Caco-2 (cell line): Measurements from ENCODE around the gene UBE2D3. TPM values are rescaled to one million over a fixed set of nuclear protein-coding genes. Genes with fewer than 3 reads are reported as not detected.
A peak's percentile ranks its signal among the peaks of the same experiment; 100 is the strongest.

Source experiments
- BruUV-seq: library from RNA; stranded (reverse); fragments of 400-500 nt; replicated peaks from 2 replicates; lab custom pipeline; 2021; lab: Mats Ljungman, UMichigan
- CTCF ChIA-PET: fragments of 300-600 bp; sonication (Branson Sonifier 250); formaldehyde crosslinking; loops from one replicate; lab custom pipeline; 2022; ENCODE audit warnings: antibody characterized with exemption; lab: Charles Lee
- POLR2A ChIA-PET: fragments of 300-600 bp; sonication (Branson Sonifier 250); formaldehyde crosslinking; loops from one replicate; lab custom pipeline; 2022; ENCODE audit warnings: antibody characterized with exemption; lab: Charles Lee
- DNase-seq, 2 experiments: peaks; one replicate each; pipeline versions ENCODE4 v3.0.0 to v3.0.0-alpha.2; 2020 to 2022
- H3K27me3 ChIP-seq: replicated peaks from 2 replicates; pipeline ENCODE4 v1.6.0; 2011; ENCODE audit warnings: low read length; ENCODE audit not compliant: control insufficient read depth, insufficient read depth
- H3K36me3 ChIP-seq: 2 replicates; pipeline ENCODE4 v1.5.1; 2011; ENCODE audit warnings: low read length; ENCODE audit not compliant: control insufficient read depth, insufficient read depth
- H3K4me1 ChIP-seq: fragments of 250-450 bp; sonication (Bioruptor Pico); 2 replicates; pipeline ENCODE4 v1.5.1; 2020; ENCODE audit warnings: mild to moderate bottlenecking
- H3K4me3 ChIP-seq: 2 replicates; pipeline ENCODE4 v1.5.1; 2011; ENCODE audit warnings: low read depth, mild to moderate bottlenecking, control low read depth, low read length
- H3K9me3 ChIP-seq: fragments of 250-450 bp; sonication (Bioruptor Pico); 2 replicates; pipeline ENCODE4 v1.5.1; 2020; ENCODE audit warnings: mild to moderate bottlenecking, moderate library complexity
- H3K27ac Mint-ChIP-seq: one replicate; pipeline ENCODE4 v1.8.0; 2022; ENCODE audit warnings: mixed read lengths; ENCODE audit not compliant: unreplicated experiment
- H3K27me3 Mint-ChIP-seq: one replicate; pipeline ENCODE4 v1.8.0; 2022; ENCODE audit warnings: mixed read lengths; ENCODE audit not compliant: insufficient read depth, unreplicated experiment
- H3K36me3 Mint-ChIP-seq: one replicate; pipeline ENCODE4 v1.8.0; 2022; ENCODE audit warnings: mild to moderate bottlenecking, mixed read lengths; ENCODE audit not compliant: insufficient read depth, unreplicated experiment
- H3K4me1 Mint-ChIP-seq: one replicate; pipeline ENCODE4 v1.8.0; 2022; ENCODE audit warnings: low read depth, mixed read lengths; ENCODE audit not compliant: unreplicated experiment
- H3K4me3 Mint-ChIP-seq: one replicate; pipeline ENCODE4 v1.8.0; 2022; ENCODE audit warnings: mild to moderate bottlenecking, moderate library complexity, mixed read lengths; ENCODE audit not compliant: unreplicated experiment
- H3K9me3 Mint-ChIP-seq: one replicate; pipeline ENCODE4 v1.8.0; 2022; ENCODE audit warnings: mixed read lengths; ENCODE audit not compliant: unreplicated experiment
- intact Hi-C: fragments of 100-400 bp; cut with micrococcal nuclease; formaldehyde crosslinking; loops from one replicate; pipeline ENCODE4 v1.10.0; 2022; ENCODE audit not compliant: unreplicated experiment
- total RNA-seq: library from RNA; stranded (reverse); gene quantifications from 2 replicates; pipeline ENCODE4 v1.2.3, GENCODE V29; 2022
- TF ChIP-seq, protein P1 (sequence below), 2 experiments: fragments of 200-600 bp in 1 of 2; IDR thresholded peaks; 1 replicate in 1 of 2; 2 replicates in 1 of 2; pipeline versions ENCODE4 v1.5.1 to v1.8.0; 2011 to 2022; ENCODE audit warnings: antibody characterized with exemption in 1 of 2, control low read depth in 1 of 2, inconsistent platforms in 1 of 2, low read depth in 1 of 2, low read length in 1 of 2, mild to moderate bottlenecking in 1 of 2, moderate library complexity in 1 of 2; ENCODE audit not compliant: insufficient read depth in 1 of 2, severe bottlenecking in 1 of 2, unreplicated experiment in 1 of 2

The UBE2D3 gene
- total RNA-seq, 1 experiment from 2014 or later = 305 TPM

DNA sequence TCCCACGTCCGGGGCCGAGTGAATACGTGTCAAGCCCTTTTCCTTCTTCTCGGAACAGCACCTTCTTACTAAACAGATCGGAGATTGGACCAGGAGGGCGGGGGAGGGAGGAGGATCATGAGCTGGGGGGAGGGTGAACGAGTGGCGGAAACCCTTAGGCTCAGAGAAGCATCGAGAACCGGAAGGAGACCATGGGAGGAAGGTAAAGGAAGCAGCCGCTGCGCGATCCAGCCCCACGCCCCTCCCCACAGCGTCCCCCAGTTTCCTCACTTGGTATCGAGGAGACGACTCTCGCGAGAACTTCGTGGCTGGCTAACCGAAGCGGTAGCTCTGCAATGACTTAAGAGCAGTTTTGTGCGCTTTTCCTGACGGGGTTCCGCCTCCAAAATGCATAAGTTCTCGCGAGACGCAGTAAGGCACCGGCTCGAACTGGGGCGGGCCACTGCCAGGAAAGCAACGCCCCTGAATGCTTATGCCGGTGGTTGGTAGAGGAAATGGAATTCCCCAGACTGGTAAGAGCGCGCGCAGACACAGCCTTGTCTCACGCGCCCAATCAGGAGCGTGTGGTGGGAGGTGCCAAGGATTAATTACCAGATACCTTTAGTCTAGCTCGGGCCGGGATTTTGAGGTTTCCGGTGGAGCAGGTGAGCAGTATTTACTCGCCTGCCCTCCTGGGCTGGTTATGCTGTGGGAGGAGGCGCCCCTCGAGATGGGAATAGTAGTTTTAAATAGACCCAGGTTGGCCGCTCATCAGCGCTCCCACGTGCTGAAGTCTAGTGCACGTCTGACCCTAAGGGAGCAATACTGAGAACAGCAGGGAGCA is 534 bp upstream of the UBE2D3 start:
- Histone ChIP-seq H3K27me3 (no peaks in the 10 kb centered on the region), H3K4me1 (peaks cover 31% of the 10 kb centered on the region), H3K9me3 (no peaks in the 10 kb centered on the region), H3K4me3 (peak overlapping the region; percentile 92), H3K36me3 (no peaks in the 10 kb centered on the region)
- no peak overlapping the region for H3K4me3 Mint-ChIP-seq
- H3K36me3 Mint-ChIP-seq = peaks cover 5% of the 10 kb centered on the region
- no TSS peak for BruUV-seq
- CTCF ChIA-PET = interaction anchor here (0.6 to 2.0 kb wide), 3 partner anchors 20 to 207 kb away, joined by 4 to 15 read pairs (median 5); partner anchors contain the start of gene CISD2
- POLR2A ChIA-PET = interaction anchor here (0.6 to 3.3 kb wide), 16 partner anchors 9 to 397 kb away, joined by 3 to 72 read pairs (median 4); partner anchors contain the start of genes CISD2 and MANBA
- TF ChIP-seq, protein P1, sequence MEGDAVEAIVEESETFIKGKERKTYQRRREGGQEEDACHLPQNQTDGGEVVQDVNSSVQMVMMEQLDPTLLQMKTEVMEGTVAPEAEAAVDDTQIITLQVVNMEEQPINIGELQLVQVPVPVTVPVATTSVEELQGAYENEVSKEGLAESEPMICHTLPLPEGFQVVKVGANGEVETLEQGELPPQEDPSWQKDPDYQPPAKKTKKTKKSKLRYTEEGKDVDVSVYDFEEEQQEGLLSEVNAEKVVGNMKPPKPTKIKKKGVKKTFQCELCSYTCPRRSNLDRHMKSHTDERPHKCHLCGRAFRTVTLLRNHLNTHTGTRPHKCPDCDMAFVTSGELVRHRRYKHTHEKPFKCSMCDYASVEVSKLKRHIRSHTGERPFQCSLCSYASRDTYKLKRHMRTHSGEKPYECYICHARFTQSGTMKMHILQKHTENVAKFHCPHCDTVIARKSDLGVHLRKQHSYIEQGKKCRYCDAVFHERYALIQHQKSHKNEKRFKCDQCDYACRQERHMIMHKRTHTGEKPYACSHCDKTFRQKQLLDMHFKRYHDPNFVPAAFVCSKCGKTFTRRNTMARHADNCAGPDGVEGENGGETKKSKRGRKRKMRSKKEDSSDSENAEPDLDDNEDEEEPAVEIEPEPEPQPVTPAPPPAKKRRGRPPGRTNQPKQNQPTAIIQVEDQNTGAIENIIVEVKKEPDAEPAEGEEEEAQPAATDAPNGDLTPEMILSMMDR (IDR thresholded peaks at IDR 0.05; ENCODE audit: insufficient read depth in 1 of 2, low read depth in 1 of 2, low read length in 1 of 2, severe bottlenecking in 1 of 2, unreplicated experiment in 1 of 2) = peak in 1 of 2 experiments; percentile 7
- intact Hi-C loops = loop anchor here (1.0 to 5.0 kb wide), 9 partner anchors 41 to 1481 kb away; partner anchors contain the start of genes MANBA, PPP3CA and SLC9B2
- peak; percentile 97 to 100 for DNase-seq
- H3K9me3 Mint-ChIP-seq = no peaks in the 10 kb centered on the region
- H3K27me3 Mint-ChIP-seq = no peaks in the 10 kb centered on the region
- H3K27ac Mint-ChIP-seq = no peak overlapping the region
- H3K4me1 Mint-ChIP-seq = peaks cover 10% of the 10 kb centered on the region

DNA sequence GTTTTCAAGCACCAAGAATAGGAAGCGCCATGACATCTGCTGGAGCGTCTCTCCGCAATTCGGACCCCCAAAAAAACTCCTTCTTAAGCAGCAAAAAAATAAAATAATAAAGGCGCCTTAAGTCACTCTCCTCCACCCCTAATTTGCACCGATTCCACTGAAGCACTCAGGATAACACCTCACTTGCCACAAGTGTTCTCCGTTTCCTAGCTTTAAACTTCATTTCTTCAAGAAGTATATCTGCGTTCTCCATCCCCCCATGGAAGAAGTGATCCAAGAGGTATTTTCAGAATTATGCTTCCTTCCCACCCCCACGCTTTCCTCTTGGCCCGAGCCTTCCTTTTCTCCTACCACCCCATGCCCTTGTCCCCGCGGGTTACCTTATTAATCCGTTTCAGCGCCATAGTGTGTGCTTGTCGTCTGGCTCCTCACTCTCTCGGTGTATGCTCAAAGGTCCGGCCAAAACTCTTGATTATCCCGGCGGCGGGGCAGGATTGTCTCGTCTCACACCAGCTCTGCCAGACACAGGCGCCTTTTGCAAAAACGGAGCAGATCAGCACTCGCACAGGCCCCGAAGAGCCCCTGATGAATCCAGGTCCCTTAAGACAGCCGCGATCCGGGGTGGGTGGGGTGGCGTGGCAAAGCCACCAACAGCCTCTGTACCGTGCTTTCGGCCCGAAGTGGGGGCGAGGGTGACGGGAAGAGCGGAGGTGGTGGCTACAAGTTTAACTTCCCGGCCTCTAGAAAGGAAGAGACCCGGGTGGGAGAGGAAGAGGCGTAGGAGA is 1.1 kb downstream of the UBE2D3 start:
- no peak for DNase-seq
- POLR2A ChIA-PET = interaction anchor here (0.6 to 3.3 kb wide), 6 partner anchors 8 to 296 kb away, joined by 3 to 72 read pairs (median 6); partner anchors contain the start of gene CISD2

More for the DNA sequence above, 1.1 kb downstream of the UBE2D3 start:
- no peaks in the 10 kb centered on the region for H3K9me3 Mint-ChIP-seq
- CTCF ChIA-PET = no interaction called here
- TSS peak; percentile 31 for BruUV-seq
- Histone ChIP-seq H3K36me3 (no peaks in the 10 kb centered on the region), H3K4me3 (peak overlapping the region; percentile 92), H3K27me3 (no peaks in the 10 kb centered on the region), H3K9me3 (no peaks in the 10 kb centered on the region), H3K4me1 (peaks cover 19% of the 10 kb centered on the region)
- H3K4me1 Mint-ChIP-seq = no peaks in the 10 kb centered on the region
- H3K36me3 Mint-ChIP-seq = peaks cover 5% of the 10 kb centered on the region
- no peaks in the 10 kb centered on the region for H3K27me3 Mint-ChIP-seq
- TF ChIP-seq, protein P1 (IDR thresholded peaks at IDR 0.05; ENCODE audit: insufficient read depth in 1 of 2, low read depth in 1 of 2, low read length in 1 of 2, severe bottlenecking in 1 of 2, unreplicated experiment in 1 of 2) = no peak
- intact Hi-C loops = loop anchor here (2.0 to 5.0 kb wide), 4 partner anchors 113 to 1479 kb away; partner anchors contain the start of genes PPP3CA and SLC9B2
- H3K4me3 Mint-ChIP-seq = no peak overlapping the region
- H3K27ac Mint-ChIP-seq = no peak overlapping the region
